GM12878 (cell line): ENCODE measurements around the gene UFC1. TPM values are rescaled to one million over a fixed set of nuclear protein-coding genes. Genes with fewer than 3 reads are reported as not detected.
A peak's percentile ranks its signal among the peaks of the same experiment; 100 is the strongest.

ENCODE experiments used
- ASH2L ChIP-seq: fragments of 300-600, 200-600 bp; sonication (generic); IDR thresholded peaks from 2 replicates; pipeline ENCODE4 v1.6.1; 2017; ENCODE audit warnings: low read depth, mild to moderate bottlenecking, borderline replicate concordance
- BACH1 ChIP-seq: fragments of 450-650 bp; IDR thresholded peaks from 2 replicates; pipeline ENCODE4 v1.6.1; 2017; ENCODE audit warnings: mild to moderate bottlenecking, borderline replicate concordance
- DPF2 ChIP-seq: fragments of 450-650 bp; IDR thresholded peaks from 2 replicates; pipeline ENCODE4 v1.6.1; 2017; ENCODE audit warnings: mild to moderate bottlenecking
- IKZF2 ChIP-seq, 2 experiments: fragments of 450-650 bp; IDR thresholded peaks; 2 replicates each; pipeline ENCODE4 v1.6.1; 2017; ENCODE audit warnings: mild to moderate bottlenecking in 2 of 2, moderate library complexity in 2 of 2
- JUNB ChIP-seq: IDR thresholded peaks from 2 replicates; pipeline ENCODE4 v1.6.1; 2016; ENCODE audit warnings: antibody characterized with exemption, mild to moderate bottlenecking
- TAF1 ChIP-seq: IDR thresholded peaks from 2 replicates; pipeline ENCODE4 v1.6.1; 2011; ENCODE audit warnings: mild to moderate bottlenecking, low read depth, low read length, borderline replicate concordance
- ZNF207 ChIP-seq: fragments of 450-650 bp; IDR thresholded peaks from 2 replicates; pipeline ENCODE4 v1.6.1; 2014; ENCODE audit warnings: antibody characterized with exemption, mild to moderate bottlenecking, borderline replicate concordance
- ZNF274 ChIP-seq: IDR thresholded peaks from one replicate; pipeline ENCODE4 v1.8.0; 2011; ENCODE audit not compliant: insufficient read length, insufficient read depth
- polyA plus RNA-seq, 11 experiments: library from polyadenylated mRNA; depleted of rRNA in 4 of 11; unstranded in 6 of 11; stranded (reverse) in 5 of 11; fragments of >200 nt; fragmentation: Nextera tagmentation in 4 of 11; fragmentation: Illumina TruSeq in 1 of 11; extraction: Ambion mirVana in 4 of 11; extraction: Trizol in 1 of 11; gene quantifications; 1 replicate in 1 of 11; 2 replicates in 10 of 11; pipeline versions ENCODE4 v1.2.1 to v1.2.3, GENCODE V29; 2011 to 2016; ENCODE audit warnings: inconsistent platforms in 2 of 11, missing spikeins in 2 of 11, low read depth in 1 of 11
- total RNA-seq, 4 experiments: library from RNA; depleted of rRNA in 3 of 4; stranded (reverse); fragments of >200 nt in 3 of 4; fragmentation: Illumina TruSeq in 1 of 4; extraction: Trizol in 1 of 4; gene quantifications; 2 replicates each; pipeline versions ENCODE4 v1.2.1 to v1.2.3, GENCODE V29; 2013 to 2021
- TF ChIP-seq, protein P1 (sequence below): fragments of 450-650 bp; IDR thresholded peaks from 2 replicates; pipeline ENCODE4 v1.6.1; 2014; ENCODE audit warnings: mild to moderate bottlenecking
- TF ChIP-seq, protein P2 (sequence below): fragments of 450-650 bp; formaldehyde crosslinking; IDR thresholded peaks from 2 replicates; pipeline ENCODE4 v1.4.0; 2022; ENCODE audit warnings: mild to moderate bottlenecking, moderate library complexity
- TF ChIP-seq, protein P3 (sequence below), 3 experiments: IDR thresholded peaks in 2 of 3; conservative IDR thresholded peaks in 1 of 3; 2 replicates each; pipeline ENCODE4 v1.5.1; 2011; ENCODE audit warnings: low read depth in 3 of 3, low read length in 3 of 3, mild to moderate bottlenecking in 3 of 3, control low read depth in 2 of 3, moderate library complexity in 2 of 3, inconsistent platforms in 1 of 3, mixed read lengths in 1 of 3; ENCODE audit not compliant: control insufficient read depth in 2 of 3, insufficient read depth in 1 of 3; ENCODE audit errors: extremely low read depth in 1 of 3
- TF ChIP-seq, protein P4 (sequence below): fragments of 450-650 bp; IDR thresholded peaks from 2 replicates; pipeline ENCODE4 v1.6.1; 2016; ENCODE audit warnings: mild to moderate bottlenecking
- TF ChIP-seq, protein P5 (sequence below): IDR thresholded peaks from 2 replicates; pipeline ENCODE4 v1.6.1; 2012; ENCODE audit warnings: improper control_type of control experiment, low read depth, low read length; ENCODE audit not compliant: insufficient replicate concordance

Gene UFC1
- total and polyA plus RNA-seq, 10 of the 15 experiments (the other 5 are each of a cell fraction or from before 2014, with no cell fraction given) = 95.9 to 239 (median 151) TPM

DNA sequence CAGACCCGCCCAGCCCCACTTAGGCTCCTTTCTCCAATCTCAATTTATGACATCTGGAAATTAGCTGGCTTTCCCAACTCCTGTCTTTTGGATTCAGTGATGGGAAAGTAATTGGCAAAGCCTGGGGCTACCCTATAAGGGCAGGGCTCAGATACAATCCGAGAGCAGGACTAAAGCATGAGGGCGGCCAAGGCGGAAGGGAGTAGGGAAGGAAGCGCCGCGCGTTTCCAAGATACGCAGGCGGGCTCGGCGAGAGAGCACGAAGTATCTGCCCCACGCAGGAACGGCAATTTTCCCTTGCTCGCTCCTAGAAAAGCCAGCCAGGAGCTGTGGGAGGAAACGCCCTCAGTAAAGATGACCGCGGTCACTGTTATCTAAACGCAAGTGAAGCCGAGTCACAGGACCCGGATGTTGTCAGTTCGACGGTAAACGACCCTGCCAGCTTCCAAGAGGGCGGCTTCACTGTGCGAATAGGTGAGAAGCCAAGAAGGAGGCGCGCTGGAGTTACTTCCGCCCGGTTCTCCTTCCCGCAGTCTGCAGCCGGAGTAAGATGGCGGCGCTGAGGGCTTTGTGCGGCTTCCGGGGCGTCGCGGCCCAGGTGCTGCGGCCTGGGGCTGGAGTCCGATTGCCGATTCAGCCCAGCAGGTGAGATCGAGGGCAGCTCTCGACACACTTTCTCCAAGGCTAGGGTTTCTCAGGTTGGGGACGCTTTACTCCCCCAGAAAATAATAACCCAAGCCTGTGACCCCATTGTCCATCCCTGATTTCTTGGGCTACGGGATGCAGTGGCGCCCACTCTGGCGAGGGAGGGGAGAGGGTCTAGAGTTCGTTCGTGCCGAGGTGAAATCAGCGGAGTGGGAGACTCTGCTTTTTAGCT is 48.3 kb downstream of the UFC1 start, which contains the start of gene NDUFS2 (continued):
- TF ChIP-seq, protein P1, sequence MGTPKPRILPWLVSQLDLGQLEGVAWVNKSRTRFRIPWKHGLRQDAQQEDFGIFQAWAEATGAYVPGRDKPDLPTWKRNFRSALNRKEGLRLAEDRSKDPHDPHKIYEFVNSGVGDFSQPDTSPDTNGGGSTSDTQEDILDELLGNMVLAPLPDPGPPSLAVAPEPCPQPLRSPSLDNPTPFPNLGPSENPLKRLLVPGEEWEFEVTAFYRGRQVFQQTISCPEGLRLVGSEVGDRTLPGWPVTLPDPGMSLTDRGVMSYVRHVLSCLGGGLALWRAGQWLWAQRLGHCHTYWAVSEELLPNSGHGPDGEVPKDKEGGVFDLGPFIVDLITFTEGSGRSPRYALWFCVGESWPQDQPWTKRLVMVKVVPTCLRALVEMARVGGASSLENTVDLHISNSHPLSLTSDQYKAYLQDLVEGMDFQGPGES = peak; percentile 49; the same call in 1 of the 2 replicates
- TF ChIP-seq, protein P2, sequence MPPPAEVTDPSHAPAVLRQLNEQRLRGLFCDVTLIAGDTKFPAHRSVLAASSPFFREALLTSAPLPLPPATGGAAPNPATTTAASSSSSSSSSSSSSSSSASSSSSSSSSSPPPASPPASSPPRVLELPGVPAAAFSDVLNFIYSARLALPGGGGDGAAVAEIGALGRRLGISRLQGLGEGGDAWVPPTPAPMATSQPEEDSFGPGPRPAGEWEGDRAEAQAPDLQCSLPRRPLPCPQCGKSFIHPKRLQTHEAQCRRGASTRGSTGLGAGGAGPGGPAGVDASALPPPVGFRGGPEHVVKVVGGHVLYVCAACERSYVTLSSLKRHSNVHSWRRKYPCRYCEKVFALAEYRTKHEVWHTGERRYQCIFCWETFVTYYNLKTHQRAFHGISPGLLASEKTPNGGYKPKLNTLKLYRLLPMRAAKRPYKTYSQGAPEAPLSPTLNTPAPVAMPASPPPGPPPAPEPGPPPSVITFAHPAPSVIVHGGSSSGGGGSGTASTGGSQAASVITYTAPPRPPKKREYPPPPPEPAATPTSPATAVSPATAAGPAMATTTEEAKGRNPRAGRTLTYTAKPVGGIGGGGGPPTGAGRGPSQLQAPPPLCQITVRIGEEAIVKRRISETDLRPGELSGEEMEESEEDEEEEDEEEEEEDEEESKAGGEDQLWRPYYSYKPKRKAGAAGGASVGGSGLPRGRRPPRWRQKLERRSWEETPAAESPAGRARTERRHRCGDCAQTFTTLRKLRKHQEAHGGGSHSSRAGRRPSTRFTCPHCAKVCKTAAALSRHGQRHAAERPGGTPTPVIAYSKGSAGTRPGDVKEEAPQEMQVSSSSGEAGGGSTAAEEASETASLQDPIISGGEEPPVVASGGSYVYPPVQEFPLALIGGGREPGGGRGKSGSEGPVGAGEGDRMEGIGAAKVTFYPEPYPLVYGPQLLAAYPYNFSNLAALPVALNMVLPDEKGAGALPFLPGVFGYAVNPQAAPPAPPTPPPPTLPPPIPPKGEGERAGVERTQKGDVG = no peak
- TF ChIP-seq IKZF2 (IDR thresholded peaks at IDR 0.05) (peak; percentile 38 to 41; a peak in 3 of 4 replicates), ZNF207 (0 out of 2 replicates have a peak, but pooled peaks have one; percentile 61), JUNB (no peak), ZNF274 (no peak), DPF2 (peak; percentile 56), TAF1 (peak; percentile 98), BACH1 (0 out of 2 replicates have a peak, but pooled peaks have one; percentile 35), ASH2L (no peak)
- TF ChIP-seq, protein P3, sequence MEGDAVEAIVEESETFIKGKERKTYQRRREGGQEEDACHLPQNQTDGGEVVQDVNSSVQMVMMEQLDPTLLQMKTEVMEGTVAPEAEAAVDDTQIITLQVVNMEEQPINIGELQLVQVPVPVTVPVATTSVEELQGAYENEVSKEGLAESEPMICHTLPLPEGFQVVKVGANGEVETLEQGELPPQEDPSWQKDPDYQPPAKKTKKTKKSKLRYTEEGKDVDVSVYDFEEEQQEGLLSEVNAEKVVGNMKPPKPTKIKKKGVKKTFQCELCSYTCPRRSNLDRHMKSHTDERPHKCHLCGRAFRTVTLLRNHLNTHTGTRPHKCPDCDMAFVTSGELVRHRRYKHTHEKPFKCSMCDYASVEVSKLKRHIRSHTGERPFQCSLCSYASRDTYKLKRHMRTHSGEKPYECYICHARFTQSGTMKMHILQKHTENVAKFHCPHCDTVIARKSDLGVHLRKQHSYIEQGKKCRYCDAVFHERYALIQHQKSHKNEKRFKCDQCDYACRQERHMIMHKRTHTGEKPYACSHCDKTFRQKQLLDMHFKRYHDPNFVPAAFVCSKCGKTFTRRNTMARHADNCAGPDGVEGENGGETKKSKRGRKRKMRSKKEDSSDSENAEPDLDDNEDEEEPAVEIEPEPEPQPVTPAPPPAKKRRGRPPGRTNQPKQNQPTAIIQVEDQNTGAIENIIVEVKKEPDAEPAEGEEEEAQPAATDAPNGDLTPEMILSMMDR (IDR thresholded peaks at IDR 0.05 in 2 of 3, conservative IDR thresholded peaks at IDR 0.05 in 1 of 3; ENCODE audit: control insufficient read depth in 2 of 3, extremely low read depth in 1 of 3, insufficient read depth in 1 of 3, low read depth in 3 of 3, low read length in 3 of 3) = peak in 1 of 3 experiments; percentile 5; a peak in 2 of 6 replicates
- TF ChIP-seq, protein P4, sequence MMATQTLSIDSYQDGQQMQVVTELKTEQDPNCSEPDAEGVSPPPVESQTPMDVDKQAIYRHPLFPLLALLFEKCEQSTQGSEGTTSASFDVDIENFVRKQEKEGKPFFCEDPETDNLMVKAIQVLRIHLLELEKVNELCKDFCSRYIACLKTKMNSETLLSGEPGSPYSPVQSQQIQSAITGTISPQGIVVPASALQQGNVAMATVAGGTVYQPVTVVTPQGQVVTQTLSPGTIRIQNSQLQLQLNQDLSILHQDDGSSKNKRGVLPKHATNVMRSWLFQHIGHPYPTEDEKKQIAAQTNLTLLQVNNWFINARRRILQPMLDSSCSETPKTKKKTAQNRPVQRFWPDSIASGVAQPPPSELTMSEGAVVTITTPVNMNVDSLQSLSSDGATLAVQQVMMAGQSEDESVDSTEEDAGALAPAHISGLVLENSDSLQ = peak; percentile 27; the same call in 1 of the 2 replicates
- TF ChIP-seq, protein P5, sequence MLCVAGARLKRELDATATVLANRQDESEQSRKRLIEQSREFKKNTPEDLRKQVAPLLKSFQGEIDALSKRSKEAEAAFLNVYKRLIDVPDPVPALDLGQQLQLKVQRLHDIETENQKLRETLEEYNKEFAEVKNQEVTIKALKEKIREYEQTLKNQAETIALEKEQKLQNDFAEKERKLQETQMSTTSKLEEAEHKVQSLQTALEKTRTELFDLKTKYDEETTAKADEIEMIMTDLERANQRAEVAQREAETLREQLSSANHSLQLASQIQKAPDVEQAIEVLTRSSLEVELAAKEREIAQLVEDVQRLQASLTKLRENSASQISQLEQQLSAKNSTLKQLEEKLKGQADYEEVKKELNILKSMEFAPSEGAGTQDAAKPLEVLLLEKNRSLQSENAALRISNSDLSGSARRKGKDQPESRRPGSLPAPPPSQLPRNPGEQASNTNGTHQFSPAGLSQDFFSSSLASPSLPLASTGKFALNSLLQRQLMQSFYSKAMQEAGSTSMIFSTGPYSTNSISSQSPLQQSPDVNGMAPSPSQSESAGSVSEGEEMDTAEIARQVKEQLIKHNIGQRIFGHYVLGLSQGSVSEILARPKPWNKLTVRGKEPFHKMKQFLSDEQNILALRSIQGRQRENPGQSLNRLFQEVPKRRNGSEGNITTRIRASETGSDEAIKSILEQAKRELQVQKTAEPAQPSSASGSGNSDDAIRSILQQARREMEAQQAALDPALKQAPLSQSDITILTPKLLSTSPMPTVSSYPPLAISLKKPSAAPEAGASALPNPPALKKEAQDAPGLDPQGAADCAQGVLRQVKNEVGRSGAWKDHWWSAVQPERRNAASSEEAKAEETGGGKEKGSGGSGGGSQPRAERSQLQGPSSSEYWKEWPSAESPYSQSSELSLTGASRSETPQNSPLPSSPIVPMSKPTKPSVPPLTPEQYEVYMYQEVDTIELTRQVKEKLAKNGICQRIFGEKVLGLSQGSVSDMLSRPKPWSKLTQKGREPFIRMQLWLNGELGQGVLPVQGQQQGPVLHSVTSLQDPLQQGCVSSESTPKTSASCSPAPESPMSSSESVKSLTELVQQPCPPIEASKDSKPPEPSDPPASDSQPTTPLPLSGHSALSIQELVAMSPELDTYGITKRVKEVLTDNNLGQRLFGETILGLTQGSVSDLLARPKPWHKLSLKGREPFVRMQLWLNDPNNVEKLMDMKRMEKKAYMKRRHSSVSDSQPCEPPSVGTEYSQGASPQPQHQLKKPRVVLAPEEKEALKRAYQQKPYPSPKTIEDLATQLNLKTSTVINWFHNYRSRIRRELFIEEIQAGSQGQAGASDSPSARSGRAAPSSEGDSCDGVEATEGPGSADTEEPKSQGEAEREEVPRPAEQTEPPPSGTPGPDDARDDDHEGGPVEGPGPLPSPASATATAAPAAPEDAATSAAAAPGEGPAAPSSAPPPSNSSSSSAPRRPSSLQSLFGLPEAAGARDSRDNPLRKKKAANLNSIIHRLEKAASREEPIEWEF = peak; percentile 73
